ENCODE measurements around the gene BCL3. TPM values are rescaled to one million over a fixed set of nuclear protein-coding genes. Genes with fewer than 3 reads are reported as not detected.

The BCL3 gene
- total and polyA plus RNA-seq, 2 of the 13 experiments (the other 11 are each of a cell fraction or from before 2014, with no cell fraction given): 2.3 to 4.0 TPM

DNA sequence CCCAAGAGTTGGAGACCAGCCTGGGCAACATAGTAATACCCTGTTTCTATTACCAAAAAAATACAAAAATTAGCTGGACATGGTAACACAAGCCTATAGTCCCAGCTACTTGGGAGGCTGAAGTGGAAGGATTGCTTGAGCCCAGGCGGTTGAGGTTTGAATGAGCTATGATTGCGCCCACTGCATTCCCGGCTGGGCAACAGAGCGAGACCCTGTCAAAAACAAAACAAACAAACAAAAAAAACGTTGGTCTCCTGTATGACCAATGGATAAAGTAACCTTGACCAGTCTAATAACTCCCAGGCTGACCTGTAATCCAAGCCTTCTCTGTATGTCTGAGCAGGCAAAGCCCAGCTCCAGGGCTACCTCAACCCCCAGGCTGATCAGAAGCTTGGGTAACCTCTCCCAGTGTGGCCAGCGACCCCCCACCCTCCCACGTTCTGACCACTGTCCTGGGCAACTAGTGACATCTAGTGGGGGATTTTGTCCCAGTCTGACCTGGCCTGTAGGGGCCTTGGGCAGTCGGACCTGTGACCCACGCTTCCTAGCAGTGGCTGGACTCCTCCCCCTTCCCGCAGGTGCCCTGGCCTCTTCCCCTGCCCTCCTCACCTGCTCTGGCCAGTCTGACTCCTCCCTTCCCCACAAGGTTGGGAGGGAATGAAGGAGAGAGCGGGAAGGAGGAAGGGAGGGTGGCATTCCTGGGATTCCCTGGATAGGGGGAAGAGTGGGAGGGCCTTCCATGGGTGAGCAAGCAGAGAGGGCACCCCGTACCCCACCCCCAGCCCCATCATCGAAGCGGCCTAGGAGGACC lies 59.3 kb downstream of the BCL3 start (continued):
- TF ChIP-seq ZNF687 (CRISPR knock-in tag; IDR thresholded peaks at IDR 0.05): peak; percentile 65
- TF ChIP-seq UBTF (CRISPR knock-in tag; IDR thresholded peaks at IDR 0.05): no peak
- TF ChIP-seq ETV5 (CRISPR knock-in tag; IDR thresholded peaks at IDR 0.05; ENCODE audit: borderline replicate concordance): no peak; the same call in 1 of the 2 replicates
- TF ChIP-seq ZBTB34 (CRISPR knock-in tag; IDR thresholded peaks at IDR 0.05): 0 out of 2 replicates have a peak, but pooled peaks have one; percentile 53
- TF ChIP-seq FLYWCH1 (CRISPR knock-in tag; IDR thresholded peaks at IDR 0.05): no peak
- TF ChIP-seq, protein P1, sequence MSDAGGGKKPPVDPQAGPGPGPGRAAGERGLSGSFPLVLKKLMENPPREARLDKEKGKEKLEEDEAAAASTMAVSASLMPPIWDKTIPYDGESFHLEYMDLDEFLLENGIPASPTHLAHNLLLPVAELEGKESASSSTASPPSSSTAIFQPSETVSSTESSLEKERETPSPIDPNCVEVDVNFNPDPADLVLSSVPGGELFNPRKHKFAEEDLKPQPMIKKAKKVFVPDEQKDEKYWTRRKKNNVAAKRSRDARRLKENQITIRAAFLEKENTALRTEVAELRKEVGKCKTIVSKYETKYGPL (CRISPR knock-in tag; IDR thresholded peaks at IDR 0.05): no peak
- TF ChIP-seq MAF1 (CRISPR knock-in tag; IDR thresholded peaks at IDR 0.05; ENCODE audit: borderline replicate concordance): no peak
- no peak for TF ChIP-seq E2F1 (CRISPR knock-in tag; IDR thresholded peaks at IDR 0.05)
- no peak; the same call in none of the 2 replicates for TF ChIP-seq ARNT2 (CRISPR knock-in tag; IDR thresholded peaks at IDR 0.05; ENCODE audit: low read depth)
- peak; percentile 48; the same call in 1 of the 2 replicates for TF ChIP-seq TBX2 (CRISPR knock-in tag; IDR thresholded peaks at IDR 0.05; ENCODE audit: borderline replicate concordance)
- TF ChIP-seq HNF4A (CRISPR knock-in tag; IDR thresholded peaks at IDR 0.05): peak; percentile 56
- no peak for TF ChIP-seq ATF7-NPFF (CRISPR knock-in tag; IDR thresholded peaks at IDR 0.05; ENCODE audit: low read depth)
- no peak; the same call in 1 of the 2 replicates for TF ChIP-seq POGZ (CRISPR knock-in tag; IDR thresholded peaks at IDR 0.05)
- TF ChIP-seq FOXC1 (CRISPR knock-in tag; IDR thresholded peaks at IDR 0.05; ENCODE audit: borderline replicate concordance): no peak
- TF ChIP-seq GATAD1 (CRISPR knock-in tag; IDR thresholded peaks at IDR 0.05): peak; percentile 49; the same call in 1 of the 2 replicates
